GM12878 (cell line): Measurements from ENCODE around the gene TAF6. TPM values are rescaled to one million over a fixed set of nuclear protein-coding genes. Genes with fewer than 3 reads are reported as not detected.
A peak's percentile ranks its signal among the peaks of the same experiment; 100 is the strongest.

ENCODE experiments used
- ATF7 ChIP-seq: fragments of 450-650 bp; IDR thresholded peaks from 2 replicates; pipeline ENCODE4 v1.6.1; 2016; ENCODE audit warnings: low read depth, mild to moderate bottlenecking
- BHLHE40 ChIP-seq, 2 experiments: fragments of 450-650 bp in 1 of 2; IDR thresholded peaks; 2 replicates each; pipeline ENCODE4 v1.6.1; 2011 to 2017; ENCODE audit warnings: low read depth in 2 of 2, borderline replicate concordance in 1 of 2, improper control_type of control experiment in 1 of 2, low read length in 1 of 2, mild to moderate bottlenecking in 1 of 2
- CHD1 ChIP-seq: IDR thresholded peaks from 2 replicates; pipeline ENCODE4 v1.6.1; 2012; ENCODE audit warnings: low read depth, low read length, improper control_type of control experiment
- CHD4 ChIP-seq: fragments of 200-600 bp; sonication (generic); IDR thresholded peaks from 2 replicates; pipeline ENCODE4 v1.6.1; 2016; ENCODE audit warnings: mild to moderate bottlenecking
- CTCF ChIP-seq, 3 experiments: IDR thresholded peaks in 2 of 3; conservative IDR thresholded peaks in 1 of 3; 2 replicates each; pipeline ENCODE4 v1.5.1; 2011; ENCODE audit warnings: low read depth in 3 of 3, low read length in 3 of 3, mild to moderate bottlenecking in 3 of 3, control low read depth in 2 of 3, moderate library complexity in 2 of 3, inconsistent platforms in 1 of 3, mixed read lengths in 1 of 3; ENCODE audit not compliant: control insufficient read depth in 2 of 3, insufficient read depth in 1 of 3; ENCODE audit errors: extremely low read depth in 1 of 3
- IKZF2 ChIP-seq, 2 experiments: fragments of 450-650 bp; IDR thresholded peaks; 2 replicates each; pipeline ENCODE4 v1.6.1; 2017; ENCODE audit warnings: mild to moderate bottlenecking in 2 of 2, moderate library complexity in 2 of 2
- JUND ChIP-seq: IDR thresholded peaks from 2 replicates; pipeline ENCODE4 v1.6.1; 2012; ENCODE audit warnings: low read depth, mild to moderate bottlenecking, low read length, improper control_type of control experiment, moderate library complexity
- KLF5 ChIP-seq: fragments of 450-650 bp; IDR thresholded peaks from 2 replicates; pipeline ENCODE4 v1.6.1; 2014; ENCODE audit warnings: mild to moderate bottlenecking; ENCODE audit not compliant: partially characterized antibody
- LARP7 ChIP-seq: fragments of 450-650 bp; IDR thresholded peaks from 2 replicates; pipeline ENCODE4 v1.6.1; 2017; ENCODE audit warnings: mild to moderate bottlenecking
- NR2C1 ChIP-seq: fragments of 450-650 bp; IDR thresholded peaks from 2 replicates; pipeline ENCODE4 v1.6.1; 2017; ENCODE audit warnings: antibody characterized with exemption, mild to moderate bottlenecking, moderate library complexity
- POLR2AphosphoS2 ChIP-seq: IDR thresholded peaks from 2 replicates; pipeline ENCODE4 v1.6.1; 2011; ENCODE audit warnings: low read depth, mild to moderate bottlenecking, low read length, improper control_type of control experiment, moderate library complexity
- RB1 ChIP-seq: fragments of 450-650 bp; formaldehyde crosslinking; IDR thresholded peaks from 2 replicates; pipeline ENCODE4 v1.6.1; 2017; ENCODE audit warnings: mild to moderate bottlenecking, borderline replicate concordance
- RBBP5 ChIP-seq: fragments of 200-600 bp; sonication (generic); conservative IDR thresholded peaks from 2 replicates; pipeline ENCODE4 v1.6.1; 2016
- SIN3A ChIP-seq: IDR thresholded peaks from 2 replicates; pipeline ENCODE4 v1.6.1; 2012; ENCODE audit warnings: low read depth, low read length, improper control_type of control experiment
- SPI1 ChIP-seq: IDR thresholded peaks from 2 replicates; pipeline ENCODE4 v1.6.1; 2011; ENCODE audit warnings: low read depth, mild to moderate bottlenecking, low read length, moderate library complexity, borderline replicate concordance; ENCODE audit not compliant: insufficient read depth
- SREBF1 ChIP-seq: IDR thresholded peaks from 2 replicates; pipeline ENCODE4 v1.6.1; 2012; ENCODE audit warnings: mild to moderate bottlenecking, low read length
- TCF7 ChIP-seq: IDR thresholded peaks from 2 replicates; pipeline ENCODE4 v1.6.1; 2014; ENCODE audit warnings: antibody characterized with exemption, borderline replicate concordance
- YY1 ChIP-seq: IDR thresholded peaks from 2 replicates; pipeline ENCODE4 v1.6.1; 2011; ENCODE audit warnings: low read depth, mild to moderate bottlenecking, low read length
- ZNF217 ChIP-seq: fragments of 450-650 bp; IDR thresholded peaks from 2 replicates; pipeline ENCODE4 v1.6.1; 2017; ENCODE audit warnings: antibody characterized with exemption, mild to moderate bottlenecking
- polyA plus RNA-seq, 11 experiments: library from polyadenylated mRNA; depleted of rRNA in 4 of 11; unstranded in 6 of 11; stranded (reverse) in 5 of 11; fragments of >200 nt; fragmentation: Nextera tagmentation in 4 of 11; fragmentation: Illumina TruSeq in 1 of 11; extraction: Ambion mirVana in 4 of 11; extraction: Trizol in 1 of 11; gene quantifications; 1 replicate in 1 of 11; 2 replicates in 10 of 11; pipeline versions ENCODE4 v1.2.1 to v1.2.3, GENCODE V29; 2011 to 2016; ENCODE audit warnings: inconsistent platforms in 2 of 11, missing spikeins in 2 of 11, low read depth in 1 of 11
- total RNA-seq, 4 experiments: library from RNA; depleted of rRNA in 3 of 4; stranded (reverse); fragments of >200 nt in 3 of 4; fragmentation: Illumina TruSeq in 1 of 4; extraction: Trizol in 1 of 4; gene quantifications; 2 replicates each; pipeline versions ENCODE4 v1.2.1 to v1.2.3, GENCODE V29; 2013 to 2021
- TF ChIP-seq, protein P1 (sequence below): fragments of 450-650 bp; IDR thresholded peaks from 2 replicates; pipeline ENCODE4 v1.6.1; 2017; ENCODE audit warnings: mild to moderate bottlenecking, low read depth, inconsistent platforms; ENCODE audit not compliant: poor library complexity, severe bottlenecking
- TF ChIP-seq, protein P2 (sequence below): IDR thresholded peaks from 2 replicates; pipeline ENCODE4 v1.6.1; 2012; ENCODE audit warnings: low read depth, low read length, improper control_type of control experiment
- TF ChIP-seq, protein P3 (sequence below): IDR thresholded peaks from 2 replicates; pipeline ENCODE4 v1.6.1; 2011; ENCODE audit warnings: low read depth, mild to moderate bottlenecking, low read length, moderate library complexity, borderline replicate concordance; ENCODE audit errors: extremely low read depth

TAF6 gene
- total and polyA plus RNA-seq, 10 of the 15 experiments (the other 5 are each of a cell fraction or from before 2014, with no cell fraction given): 0.27 to 42.6 (median 17.0) TPM

DNA sequence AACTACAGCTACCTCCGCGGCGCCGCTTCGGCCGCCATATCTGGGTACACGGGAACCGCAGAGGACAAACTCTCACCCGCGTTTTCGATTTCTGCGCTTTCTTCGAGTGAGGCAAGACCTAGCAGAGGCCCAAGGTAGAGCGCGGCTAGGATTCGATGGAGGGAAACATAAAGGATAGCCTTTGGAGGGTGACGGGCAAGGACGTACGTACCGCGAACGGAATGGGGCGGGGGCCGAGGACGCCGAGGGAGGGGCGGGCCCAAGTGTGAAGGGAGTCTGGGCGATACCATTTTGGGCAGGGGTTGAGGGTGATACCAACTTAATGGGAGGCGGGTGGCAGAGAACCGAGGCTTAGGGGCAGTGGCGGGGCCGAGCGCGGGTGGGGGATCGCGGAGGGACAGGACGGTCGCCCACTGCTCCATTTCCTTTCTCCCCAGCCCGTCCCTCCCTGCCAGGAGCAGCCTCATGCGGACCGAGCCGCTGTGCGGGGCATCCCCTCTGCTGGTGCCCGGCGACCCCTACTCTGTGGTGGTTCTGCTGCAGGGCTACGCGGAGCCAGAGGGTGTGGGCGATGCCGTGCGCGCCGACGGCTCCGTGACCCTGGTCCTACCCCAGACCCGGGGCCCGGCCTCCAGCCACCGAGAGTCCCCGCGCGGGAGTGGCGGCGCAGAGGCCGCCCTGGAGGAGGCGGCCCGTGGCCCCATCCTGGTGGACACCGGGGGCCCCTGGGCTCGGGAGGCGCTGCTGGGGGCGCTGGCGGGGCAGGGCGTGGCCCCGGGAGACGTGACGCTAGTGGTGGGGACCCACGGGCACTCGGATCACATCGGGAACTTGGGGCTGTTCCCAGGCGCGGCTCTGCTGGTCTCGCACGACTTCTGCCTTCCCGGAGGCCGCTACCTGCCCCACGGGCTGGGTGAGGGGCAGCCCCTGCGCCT is 8.0 kb upstream of the TAF6 start, which contains the start of gene MBLAC1 (continued):
- TF ChIP-seq, protein P1, sequence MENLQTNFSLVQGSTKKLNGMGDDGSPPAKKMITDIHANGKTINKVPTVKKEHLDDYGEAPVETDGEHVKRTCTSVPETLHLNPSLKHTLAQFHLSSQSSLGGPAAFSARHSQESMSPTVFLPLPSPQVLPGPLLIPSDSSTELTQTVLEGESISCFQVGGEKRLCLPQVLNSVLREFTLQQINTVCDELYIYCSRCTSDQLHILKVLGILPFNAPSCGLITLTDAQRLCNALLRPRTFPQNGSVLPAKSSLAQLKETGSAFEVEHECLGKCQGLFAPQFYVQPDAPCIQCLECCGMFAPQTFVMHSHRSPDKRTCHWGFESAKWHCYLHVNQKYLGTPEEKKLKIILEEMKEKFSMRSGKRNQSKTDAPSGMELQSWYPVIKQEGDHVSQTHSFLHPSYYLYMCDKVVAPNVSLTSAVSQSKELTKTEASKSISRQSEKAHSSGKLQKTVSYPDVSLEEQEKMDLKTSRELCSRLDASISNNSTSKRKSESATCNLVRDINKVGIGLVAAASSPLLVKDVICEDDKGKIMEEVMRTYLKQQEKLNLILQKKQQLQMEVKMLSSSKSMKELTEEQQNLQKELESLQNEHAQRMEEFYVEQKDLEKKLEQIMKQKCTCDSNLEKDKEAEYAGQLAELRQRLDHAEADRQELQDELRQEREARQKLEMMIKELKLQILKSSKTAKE: peak; percentile 58
- TF ChIP-seq LARP7: peak; percentile 89
- peak; percentile 86 for TF ChIP-seq POLR2AphosphoS2
- peak; percentile 94 for TF ChIP-seq SREBF1
- peak in 1 of 2 experiments; percentile 29; a peak in 1 of 4 replicates for TF ChIP-seq IKZF2 (IDR thresholded peaks at IDR 0.05)
- no peak for TF ChIP-seq RBBP5
- TF ChIP-seq RB1: no peak
- no peak for TF ChIP-seq TCF7
- TF ChIP-seq BHLHE40 (IDR thresholded peaks at IDR 0.05; ENCODE audit: borderline replicate concordance in 1 of 2, low read depth in 2 of 2, low read length in 1 of 2): peak; percentile 94 to 95
- 0 out of 2 replicates have a peak, but pooled peaks have one; percentile 23 for TF ChIP-seq SIN3A
- no peak for TF ChIP-seq NR2C1
- no peak for TF ChIP-seq SPI1
- TF ChIP-seq ZNF217: no peak
- TF ChIP-seq KLF5: peak; percentile 93
- TF ChIP-seq, protein P2, sequence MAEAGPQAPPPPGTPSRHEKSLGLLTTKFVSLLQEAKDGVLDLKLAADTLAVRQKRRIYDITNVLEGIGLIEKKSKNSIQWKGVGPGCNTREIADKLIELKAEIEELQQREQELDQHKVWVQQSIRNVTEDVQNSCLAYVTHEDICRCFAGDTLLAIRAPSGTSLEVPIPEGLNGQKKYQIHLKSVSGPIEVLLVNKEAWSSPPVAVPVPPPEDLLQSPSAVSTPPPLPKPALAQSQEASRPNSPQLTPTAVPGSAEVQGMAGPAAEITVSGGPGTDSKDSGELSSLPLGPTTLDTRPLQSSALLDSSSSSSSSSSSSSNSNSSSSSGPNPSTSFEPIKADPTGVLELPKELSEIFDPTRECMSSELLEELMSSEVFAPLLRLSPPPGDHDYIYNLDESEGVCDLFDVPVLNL: no peak
- TF ChIP-seq JUND: peak; percentile 97
- 0 out of 6 replicates have a peak, but pooled peaks of 1 of the 3 experiments have one; percentile 1 for TF ChIP-seq CTCF (IDR thresholded peaks at IDR 0.05 in 2 of 3, conservative IDR thresholded peaks at IDR 0.05 in 1 of 3; ENCODE audit: control insufficient read depth in 2 of 3, extremely low read depth in 1 of 3, insufficient read depth in 1 of 3, low read depth in 3 of 3, low read length in 3 of 3)
- TF ChIP-seq, protein P3, sequence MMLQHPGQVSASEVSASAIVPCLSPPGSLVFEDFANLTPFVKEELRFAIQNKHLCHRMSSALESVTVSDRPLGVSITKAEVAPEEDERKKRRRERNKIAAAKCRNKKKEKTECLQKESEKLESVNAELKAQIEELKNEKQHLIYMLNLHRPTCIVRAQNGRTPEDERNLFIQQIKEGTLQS: no peak
- TF ChIP-seq YY1: peak; percentile 96
- TF ChIP-seq ATF7: peak; percentile 99
- no peak for TF ChIP-seq CHD4
- peak; percentile 98 for TF ChIP-seq CHD1
